Mesodermal cell (in vitro differentiated cells): ENCODE data around the gene UBE2V1.
"Not testable (repeated sequence)": the region's sequence is repeated elsewhere in the genome, so short reads cannot be mapped to it uniquely, and the experiment has no call there.

Experiments used
- H3K27ac ChIP-seq: 2 replicates; pipeline ENCODE4 v1.7.0; 2013; ENCODE audit warnings: mild to moderate bottlenecking, low read depth, low read length, moderate library complexity; ENCODE audit not compliant: severe bottlenecking
- H3K36me3 ChIP-seq: 2 replicates; pipeline ENCODE4 v1.7.1; 2013; ENCODE audit warnings: mild to moderate bottlenecking, low read length, moderate library complexity; ENCODE audit not compliant: control insufficient read depth, insufficient read depth
- H3K4me1 ChIP-seq: one replicate; pipeline ENCODE4 v1.7.1; 2013; ENCODE audit warnings: mild to moderate bottlenecking, low read length; ENCODE audit not compliant: insufficient read depth, control insufficient read depth, poor library complexity, severe bottlenecking
- H3K4me3 ChIP-seq: 2 replicates; pipeline ENCODE4 v1.7.0; 2013; ENCODE audit warnings: low read length, control low read depth, mild to moderate bottlenecking; ENCODE audit not compliant: insufficient read depth, poor library complexity, severe bottlenecking; ENCODE audit errors: extremely low read depth
- H3K9me3 ChIP-seq: 2 replicates; pipeline ENCODE4 v1.7.1; 2013; ENCODE audit warnings: mild to moderate bottlenecking, low read length, moderate library complexity; ENCODE audit not compliant: control insufficient read depth
- WGBS, 2 experiments: methylation state at CpG; one replicate each; pipeline ENCODE4 v1.1.5; 2013; ENCODE audit warnings: missing lambda C conversion rate in 2 of 2; ENCODE audit not compliant: insufficient coverage in 2 of 2; 5-methylcytosine and 5-hydroxymethylcytosine counted together

The UBE2V1 gene

DNA sequence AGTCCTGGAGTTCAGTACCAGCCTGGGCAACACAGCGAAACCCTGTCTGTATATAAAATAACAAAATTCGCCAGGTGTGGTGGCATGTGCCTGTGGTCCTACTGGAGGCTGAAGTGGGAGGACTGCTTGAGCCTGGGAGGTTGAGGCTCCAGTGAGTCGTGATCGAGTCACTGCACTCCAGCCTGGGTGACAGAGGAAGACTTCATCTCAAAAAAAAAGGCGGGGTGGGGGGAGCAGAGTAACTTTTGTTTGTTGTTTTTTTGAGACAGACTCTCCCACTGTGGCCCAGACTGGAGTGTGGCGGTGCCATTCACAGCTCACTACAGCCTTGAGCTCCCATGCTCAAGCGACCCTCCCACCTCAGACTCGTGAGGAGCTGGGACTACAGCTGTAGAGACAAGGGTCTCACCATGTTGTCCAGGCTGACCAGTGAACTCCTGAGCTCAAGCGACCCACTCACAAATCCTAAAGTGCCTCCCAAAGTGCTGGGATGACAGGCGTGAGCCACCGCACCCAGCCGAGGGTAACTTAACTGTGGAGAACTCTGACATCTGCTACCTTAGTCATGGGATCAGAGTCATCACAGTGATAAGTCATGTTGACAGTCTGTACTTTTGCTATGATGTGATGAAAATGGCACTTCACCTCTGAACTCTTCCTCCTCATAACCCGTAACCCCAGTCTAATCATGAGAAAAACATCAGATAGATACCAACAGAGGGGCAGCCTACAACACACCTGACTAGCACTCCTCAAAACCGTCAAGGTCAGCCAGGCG is 24.1 kb upstream of the UBE2V1 start:
- WGBS, 2 experiments = 95 to 97% methylated on average over 12 to 13 of the region's 15 CpGs
- H3K9me3 ChIP-seq = no peaks in the 10 kb centered on the region
- peaks cover 88% of the 10 kb centered on the region for H3K36me3 ChIP-seq
- H3K4me3 ChIP-seq = no peak overlapping the region
- no peak overlapping the region for H3K27ac ChIP-seq
- H3K4me1 ChIP-seq = peaks cover 32% of the 10 kb centered on the region

DNA sequence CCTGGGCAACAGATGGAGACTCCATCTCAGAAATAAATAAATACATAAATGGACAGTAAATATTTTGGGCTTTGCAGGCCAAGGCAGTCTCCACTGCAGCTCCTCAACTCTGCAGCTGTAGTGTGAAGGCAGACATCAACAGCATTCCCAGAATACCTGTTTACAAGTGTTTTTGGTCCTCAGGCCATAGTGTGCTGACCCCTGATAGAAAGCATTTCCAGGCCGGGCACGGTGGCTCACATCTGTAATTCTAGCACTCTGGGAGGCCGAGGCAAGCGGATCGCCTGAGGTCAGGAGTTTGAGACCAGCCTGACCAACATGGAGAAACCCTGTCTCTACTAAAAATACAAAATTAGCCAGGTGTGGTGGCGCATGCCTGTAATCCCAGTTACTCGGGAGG is 22.2 kb upstream of the UBE2V1 start:
- not testable (repeated sequence) for H3K9me3 ChIP-seq, H3K27ac ChIP-seq, H3K4me3 ChIP-seq
- H3K4me1 ChIP-seq = peaks cover 24% of the 10 kb centered on the region
- WGBS, 2 experiments = 93 to 95% methylated on average over 3 to 4 of the region's 7 CpGs
- peaks cover 86% of the 10 kb centered on the region for H3K36me3 ChIP-seq

DNA sequence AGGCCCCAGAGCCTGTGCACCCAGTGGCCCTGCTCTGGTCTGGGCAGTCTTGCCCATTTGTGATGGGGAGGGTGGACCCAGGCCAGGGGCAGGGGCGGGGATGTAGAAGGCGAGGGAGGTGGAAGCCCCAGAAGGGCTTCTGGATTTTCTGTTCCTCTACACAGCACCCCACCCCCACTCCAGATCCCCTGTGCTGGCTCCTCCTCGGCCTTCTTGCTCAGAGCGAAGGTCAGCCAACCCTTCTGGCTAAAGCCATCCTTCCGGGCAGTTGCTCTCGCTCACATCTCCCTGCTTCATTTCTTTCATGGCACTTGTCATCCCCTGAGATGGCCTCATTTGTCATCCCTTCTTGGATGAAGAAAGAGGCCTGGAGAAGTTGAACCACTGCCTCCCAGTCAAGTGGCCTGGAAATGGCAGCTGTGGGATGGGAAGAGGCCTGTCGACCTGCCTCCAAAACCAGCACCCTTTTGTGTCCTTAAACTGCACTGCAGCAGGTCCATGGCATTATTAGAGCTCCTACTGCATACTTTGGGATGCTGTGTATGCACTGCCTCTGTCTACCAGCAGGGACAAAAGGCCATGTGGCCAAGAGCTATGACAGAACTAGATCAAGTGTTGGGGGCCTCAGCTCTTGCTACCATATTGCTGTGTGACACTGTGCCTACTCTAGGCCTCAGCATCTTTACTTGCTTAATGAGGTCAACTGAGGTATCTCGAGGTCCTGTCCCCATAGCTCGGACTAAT is 20.7 kb upstream of the UBE2V1 start:
- Histone ChIP-seq H3K4me1 (peaks cover 15% of the 10 kb centered on the region), H3K4me3 (no peak overlapping the region), H3K36me3 (peaks cover 87% of the 10 kb centered on the region), H3K27ac (no peak overlapping the region), H3K9me3 (no peaks in the 10 kb centered on the region)
- WGBS, 2 experiments = 94 to 95% methylated on average over 4 to 7 of the region's 9 CpGs

DNA sequence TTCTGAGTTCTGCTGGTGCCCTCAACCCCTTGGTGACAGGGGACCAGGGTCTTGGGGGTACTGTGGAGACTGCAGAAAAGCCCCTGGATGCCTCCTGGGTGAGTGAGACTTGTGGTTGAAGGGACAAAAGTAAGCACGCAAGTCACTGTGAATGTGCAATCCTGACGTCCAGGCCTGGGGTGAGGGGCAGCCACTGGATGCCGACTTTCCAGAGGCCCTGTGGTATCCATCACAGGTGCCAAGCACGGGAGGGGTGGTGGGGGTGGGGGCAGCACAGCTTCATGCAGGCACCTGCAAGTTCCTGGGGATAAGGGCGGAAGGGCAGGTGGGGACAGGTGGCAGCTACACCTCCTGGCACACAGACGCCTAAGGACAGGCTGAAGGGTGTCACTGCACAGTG is 20.1 kb upstream of the UBE2V1 start:
- no peaks in the 10 kb centered on the region for H3K9me3 ChIP-seq
- 95 to 98% methylated on average over 6 of the region's 6 CpGs for WGBS, 2 experiments
- H3K36me3 ChIP-seq = peaks cover 87% of the 10 kb centered on the region
- no peak overlapping the region for H3K27ac ChIP-seq
- peaks cover 10% of the 10 kb centered on the region for H3K4me1 ChIP-seq
- H3K4me3 ChIP-seq = no peak overlapping the region

DNA sequence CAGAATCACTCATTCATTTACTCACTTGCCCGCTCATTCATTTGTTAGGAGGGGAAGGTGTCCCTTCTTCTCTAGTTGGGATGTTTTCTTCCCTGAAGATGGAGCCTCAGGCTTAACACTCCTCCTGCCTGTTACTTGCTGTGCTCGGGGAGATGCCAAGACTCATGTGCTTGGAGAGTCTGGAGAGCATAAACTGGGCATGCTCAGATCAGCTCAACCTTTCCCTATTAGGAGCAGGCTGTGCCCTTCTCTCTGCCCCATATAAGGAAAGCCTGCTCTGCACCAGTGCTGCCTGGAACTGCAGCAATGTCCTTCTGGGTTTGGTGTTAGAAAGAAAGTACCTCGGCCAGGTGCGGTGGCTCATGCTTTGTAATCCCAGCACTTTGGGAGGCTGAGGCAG is 18.0 kb upstream of the UBE2V1 start:
- 92 to 100% methylated on average over 2 to 3 of the region's 4 CpGs for WGBS, 2 experiments
- Histone ChIP-seq H3K36me3 (peaks cover 94% of the 10 kb centered on the region), H3K4me1 (peaks cover 4% of the 10 kb centered on the region), H3K4me3 (no peak overlapping the region), H3K27ac (no peak overlapping the region), H3K9me3 (no peaks in the 10 kb centered on the region)

DNA sequence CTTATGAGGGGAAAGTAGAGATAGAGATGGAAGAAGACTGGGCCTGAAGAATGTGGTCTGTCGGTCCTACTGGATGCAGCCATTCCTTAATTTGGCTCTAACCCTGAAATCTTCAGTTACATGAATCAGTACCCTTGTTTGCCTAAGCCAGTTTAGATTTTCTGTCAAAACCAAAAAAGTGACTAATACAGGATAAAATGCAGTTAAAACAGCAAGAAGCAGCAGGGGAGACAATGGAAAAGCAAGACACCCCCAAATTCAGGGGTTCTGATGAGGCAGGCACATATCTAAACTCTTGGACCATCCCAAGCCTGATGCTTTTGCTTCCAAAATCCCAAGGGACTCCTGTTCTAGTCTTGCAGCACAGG is 17.4 kb upstream of the UBE2V1 start:
- H3K4me1 ChIP-seq = peaks cover 4% of the 10 kb centered on the region
- H3K27ac ChIP-seq = no peak overlapping the region
- H3K36me3 ChIP-seq = peaks cover 95% of the 10 kb centered on the region
- no peak overlapping the region for H3K4me3 ChIP-seq
- no peaks in the 10 kb centered on the region for H3K9me3 ChIP-seq
- WGBS, 2 experiments = 100% methylated on average over 1 of the region's 1 CpG; no CpG with 5 or more reads in 1 of the 2 experiments

DNA sequence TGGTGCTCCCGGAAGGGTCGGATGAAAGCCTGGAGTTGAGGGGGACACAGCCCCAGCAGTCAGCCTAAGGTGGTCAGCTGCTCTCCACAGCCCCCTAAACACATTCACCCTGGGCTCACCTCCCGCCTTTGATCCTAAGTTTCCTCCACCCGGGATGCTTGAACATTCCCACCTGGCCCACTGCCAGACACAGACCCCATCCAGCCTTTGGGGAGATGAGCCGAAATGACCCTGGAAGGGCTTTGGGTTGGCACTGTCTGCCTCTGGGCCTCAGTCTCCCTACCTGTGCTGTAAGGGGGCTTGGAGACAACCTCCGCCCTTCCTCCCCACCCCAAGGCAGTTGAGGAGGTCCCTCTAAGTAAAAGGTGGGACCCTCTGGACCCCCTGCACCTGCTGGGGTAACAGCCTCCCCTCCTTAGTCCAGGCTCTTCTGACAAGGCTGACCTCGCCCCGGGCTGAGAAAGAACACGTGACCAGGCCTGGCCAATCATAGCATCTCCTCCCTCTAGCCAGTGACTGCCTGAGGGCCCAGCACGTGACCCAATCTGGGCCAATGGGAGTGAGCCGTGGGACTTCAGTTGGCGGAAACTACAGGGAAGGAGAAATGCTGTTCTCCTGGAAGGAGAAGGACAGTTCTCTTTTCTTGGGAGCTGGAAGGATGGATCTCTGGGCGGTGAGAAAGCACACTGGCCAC is 16.9 kb upstream of the UBE2V1 start:
- H3K4me1 ChIP-seq = peaks cover 4% of the 10 kb centered on the region
- H3K36me3 ChIP-seq = peaks cover 96% of the 10 kb centered on the region
- no peak overlapping the region for H3K27ac ChIP-seq
- no peaks in the 10 kb centered on the region for H3K9me3 ChIP-seq
- H3K4me3 ChIP-seq = no peak overlapping the region
- 92 to 95% methylated on average over 9 to 10 of the region's 13 CpGs for WGBS, 2 experiments

DNA sequence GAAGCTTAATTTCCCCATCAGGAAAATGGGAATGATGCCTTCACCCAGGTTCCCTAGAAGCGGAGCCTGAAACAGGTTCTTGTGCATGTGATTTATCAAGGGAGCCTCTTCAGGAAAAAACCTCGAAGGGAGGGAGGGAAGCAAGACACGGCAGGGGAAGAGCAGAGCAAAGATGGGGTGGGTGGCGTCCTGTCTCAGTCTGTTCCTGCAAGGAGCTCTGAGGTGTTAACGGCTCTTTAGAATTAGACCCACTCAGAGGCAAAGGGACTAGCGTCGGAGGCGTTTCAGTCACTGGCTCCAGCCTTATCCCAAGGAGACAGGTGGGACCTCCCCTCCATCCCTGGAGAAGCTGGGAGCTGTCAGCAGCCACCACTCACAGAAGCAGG is 15.6 kb upstream of the UBE2V1 start:
- H3K4me1 ChIP-seq = no peaks in the 10 kb centered on the region
- H3K4me3 ChIP-seq = no peak overlapping the region
- H3K27ac ChIP-seq = no peak overlapping the region
- no peaks in the 10 kb centered on the region for H3K9me3 ChIP-seq
- peaks cover 96% of the 10 kb centered on the region for H3K36me3 ChIP-seq
- 96 to 100% methylated on average over 3 to 7 of the region's 8 CpGs for WGBS, 2 experiments

DNA sequence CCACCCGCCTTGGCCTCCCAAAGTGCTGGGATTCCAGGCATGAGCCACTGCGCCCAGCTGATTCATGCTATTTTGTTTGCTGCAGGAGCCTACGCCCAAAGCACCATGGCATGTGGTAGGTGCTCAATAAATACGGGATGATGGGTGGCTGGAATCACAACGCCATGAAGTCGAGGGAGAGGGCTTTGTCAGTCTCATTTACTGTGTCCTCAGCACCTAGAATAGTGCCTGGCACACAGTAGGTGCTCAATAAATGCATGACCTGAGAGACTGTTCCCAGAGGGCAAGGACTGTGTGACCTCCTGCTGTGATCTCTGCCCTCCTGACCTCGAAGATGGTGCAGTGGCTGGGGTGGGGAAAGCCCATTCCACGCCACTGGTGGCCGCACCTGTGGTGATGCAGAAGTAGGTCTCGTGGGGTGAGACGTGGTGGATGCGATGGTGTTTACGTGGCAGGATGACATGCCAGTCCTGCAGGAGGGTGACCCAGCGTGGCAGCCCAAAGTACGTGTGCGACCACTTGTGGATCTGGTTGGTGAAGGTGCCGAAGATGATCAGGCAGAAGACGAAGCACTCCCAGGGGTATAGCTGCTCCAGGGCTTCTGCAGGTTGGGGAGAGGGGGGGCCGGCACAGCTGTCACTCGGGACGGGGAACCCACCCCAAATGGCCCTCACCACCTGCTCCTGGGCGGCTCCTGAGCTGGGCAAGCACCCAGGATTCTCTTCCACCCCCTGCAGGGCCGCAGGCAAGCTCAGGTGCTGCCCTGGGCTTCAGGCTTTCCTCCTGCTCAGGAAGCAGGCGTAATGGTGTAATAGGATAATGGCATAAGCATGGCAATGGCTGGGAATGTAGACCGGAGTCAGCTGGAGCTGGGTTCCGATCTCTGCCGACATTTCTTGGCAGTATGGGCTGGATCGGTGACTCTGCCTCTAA is 14.9 kb upstream of the UBE2V1 start:
- Histone ChIP-seq H3K4me3 (no peak overlapping the region), H3K4me1 (no peaks in the 10 kb centered on the region), H3K36me3 (peaks cover 98% of the 10 kb centered on the region), H3K27ac (no peak overlapping the region), H3K9me3 (no peaks in the 10 kb centered on the region)
- 96 to 98% methylated on average over 23 to 24 of the region's 28 CpGs for WGBS, 2 experiments

DNA sequence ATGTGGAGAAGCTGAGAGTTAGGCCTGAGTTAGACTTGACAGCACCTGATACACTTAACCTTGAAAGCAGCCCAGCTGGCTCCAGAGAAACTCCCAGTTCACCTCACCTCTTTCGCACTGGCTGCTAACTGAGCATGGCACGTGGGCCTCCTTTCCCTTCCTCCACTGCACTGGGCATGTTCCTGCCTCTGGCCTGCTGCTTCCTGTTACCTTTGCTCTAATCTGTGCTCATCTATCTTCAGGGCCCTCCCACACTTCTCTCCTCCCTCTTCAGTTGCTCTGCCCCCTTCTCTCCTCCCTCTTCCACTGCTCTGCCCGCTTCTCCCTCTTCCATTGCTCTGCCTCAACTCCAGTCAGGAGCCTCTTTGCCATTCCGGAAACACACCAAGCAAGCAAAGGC is 13.7 kb upstream of the UBE2V1 start:
- Histone ChIP-seq H3K27ac (no peak overlapping the region), H3K4me1 (no peaks in the 10 kb centered on the region), H3K36me3 (peaks cover 92% of the 10 kb centered on the region), H3K9me3 (no peaks in the 10 kb centered on the region), H3K4me3 (no peak overlapping the region)
- WGBS, 2 experiments = 91 to 94% methylated on average over 2 to 4 of the region's 4 CpGs
